NCI-H460 (cell line): Measurements from ENCODE around the gene GSDME. TPM values are rescaled to one million over a fixed set of nuclear protein-coding genes. Genes with fewer than 3 reads are reported as not detected.

Experiments
- DNase-seq: peaks from one replicate; pipeline ENCODE4 v3.0.0-alpha.2; 2016; ENCODE audit warnings: low read depth; ENCODE audit errors: extremely low read depth
- total RNA-seq: library from RNA; depleted of rRNA; stranded (reverse); fragments of >200 nt; shearing (Covaris generic); gene quantifications from 2 replicates; pipeline ENCODE4 v1.2.3, GENCODE V29; 2014

Gene GSDME
- total RNA-seq, 1 experiment from 2014 or later = 6.5 TPM

- DNase-seq = no peak
These were observed 49.2 kb downstream of the GSDME start for GRCh38 chr7:24707988-24708615.

- no peak for DNase-seq
These were observed 50.8 kb downstream of the GSDME start for GRCh38 chr7:24706211-24707170.

DNA sequence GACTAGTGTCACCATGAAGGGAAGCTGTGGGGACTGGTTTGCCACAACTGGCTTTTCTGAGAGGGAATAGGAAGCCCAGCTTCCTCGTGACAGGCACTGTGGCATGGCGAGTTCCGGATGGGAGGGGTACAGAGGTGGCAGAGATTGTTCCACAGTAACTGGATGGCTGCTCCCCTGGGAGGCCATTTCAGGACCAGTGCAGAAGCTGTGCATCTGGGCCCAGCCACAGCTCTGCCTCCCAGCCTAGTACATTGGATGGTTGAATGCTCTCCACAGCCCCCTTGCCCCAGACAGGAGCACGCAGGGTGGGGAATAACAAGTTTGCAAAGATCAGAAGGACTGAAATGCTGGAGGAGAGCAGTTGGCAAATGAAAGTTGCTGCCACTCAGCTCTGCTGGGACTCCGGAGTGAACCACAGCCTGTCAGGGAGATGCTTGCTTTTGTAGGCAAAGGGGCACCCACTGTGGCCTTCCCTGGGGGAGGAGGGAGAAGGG, 51.8 kb downstream of the GSDME start:
- no peak for DNase-seq

- no peak for DNase-seq
These were observed 53.0 kb downstream of the GSDME start for GRCh38 chr7:24704311-24704710.

- DNase-seq = no peak
These were observed 54.0 kb downstream of the GSDME start for GRCh38 chr7:24703296-24703695.

DNA sequence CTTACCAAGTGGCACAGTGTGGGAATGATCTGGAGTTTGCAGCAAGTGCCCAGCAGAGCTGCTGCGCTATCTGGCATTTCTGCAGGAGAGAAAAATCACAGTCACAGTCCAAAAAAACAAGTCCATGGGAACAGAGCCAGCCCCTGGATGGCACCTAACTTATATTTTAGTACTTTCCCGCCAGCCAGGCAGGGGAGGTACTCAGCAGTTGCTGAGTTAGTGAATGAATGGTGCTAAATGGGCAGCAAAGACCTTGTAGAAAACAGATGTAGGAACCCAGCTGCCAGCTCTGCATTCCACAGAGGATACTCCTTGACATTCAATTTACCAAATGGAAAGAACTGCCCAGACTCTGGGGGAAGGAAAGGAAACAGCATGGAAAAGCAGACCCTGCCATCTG, 54.5 kb downstream of the GSDME start:
- no peak for DNase-seq

DNA sequence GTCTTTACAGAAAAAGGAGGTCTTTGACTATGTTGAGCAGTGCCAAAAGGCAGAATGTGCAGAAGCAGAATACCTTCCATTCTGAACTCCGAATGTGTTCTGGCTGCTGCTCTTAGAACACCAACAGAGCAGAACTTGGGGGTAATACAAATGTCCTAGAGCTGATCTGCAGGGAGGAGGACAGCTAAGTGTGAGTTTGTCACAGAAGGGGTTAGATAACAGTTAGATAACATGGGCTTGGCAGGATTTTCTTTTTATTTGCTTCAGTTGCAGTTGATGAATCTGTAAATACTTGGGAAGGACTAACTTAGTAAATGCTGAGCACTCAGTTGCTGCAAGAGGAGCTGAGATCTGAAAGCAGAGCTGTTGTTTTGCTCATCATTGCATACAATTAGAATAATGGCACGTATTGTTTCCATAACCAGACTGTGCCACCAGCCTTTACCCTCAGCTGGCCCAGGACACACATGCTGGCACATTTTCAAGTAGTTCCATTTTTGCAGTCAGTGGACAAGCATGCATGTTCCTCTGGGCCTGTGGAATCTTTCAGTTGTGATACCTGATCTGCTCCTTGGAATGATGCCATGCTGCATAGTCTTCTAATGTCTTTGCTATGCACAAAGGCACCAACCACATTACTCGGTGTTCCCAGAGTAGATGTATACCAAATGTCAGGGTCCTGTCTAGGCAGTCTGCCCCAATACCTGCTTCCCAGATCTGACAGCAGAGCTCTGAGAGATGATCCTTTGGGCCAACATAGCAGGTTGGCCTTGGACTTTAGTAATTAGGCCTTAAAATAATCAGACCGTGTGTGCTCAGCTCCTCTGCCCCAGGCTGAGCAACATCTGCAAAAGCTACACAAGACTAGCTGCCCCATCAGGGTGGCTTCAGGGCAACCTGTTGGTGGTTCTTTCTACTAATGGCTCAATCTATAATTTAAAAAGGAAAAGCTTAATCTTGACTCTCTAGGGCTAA, 55.7 kb downstream of the GSDME start:
- DNase-seq = no peak

- no peak for DNase-seq
These were observed 56.6 kb downstream of the GSDME start for GRCh38 chr7:24700521-24701260.

GRCh38 chr7:24698531-24699266, 58.6 kb downstream of the GSDME start:
- no peak for DNase-seq

DNA sequence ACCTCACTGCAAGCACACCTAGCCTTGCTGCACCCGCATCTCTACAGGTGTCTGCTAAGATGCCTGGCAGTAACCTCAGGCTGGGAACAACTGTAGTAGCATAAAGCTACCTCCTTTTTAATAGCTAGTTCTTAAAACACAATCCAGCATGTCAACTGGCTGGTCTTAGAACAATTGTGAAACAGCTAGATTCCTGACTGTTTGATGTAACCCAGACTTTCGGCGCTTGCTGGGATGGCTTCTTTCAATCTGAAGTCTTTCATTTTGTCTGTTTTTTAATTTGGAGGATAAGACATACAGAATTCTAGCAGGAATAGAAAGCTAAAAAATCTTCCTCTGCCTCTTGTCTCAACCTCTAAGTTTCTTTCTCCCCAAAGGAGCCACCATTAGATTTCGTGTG, 59.8 kb downstream of the GSDME start:
- no peak for DNase-seq

DNA sequence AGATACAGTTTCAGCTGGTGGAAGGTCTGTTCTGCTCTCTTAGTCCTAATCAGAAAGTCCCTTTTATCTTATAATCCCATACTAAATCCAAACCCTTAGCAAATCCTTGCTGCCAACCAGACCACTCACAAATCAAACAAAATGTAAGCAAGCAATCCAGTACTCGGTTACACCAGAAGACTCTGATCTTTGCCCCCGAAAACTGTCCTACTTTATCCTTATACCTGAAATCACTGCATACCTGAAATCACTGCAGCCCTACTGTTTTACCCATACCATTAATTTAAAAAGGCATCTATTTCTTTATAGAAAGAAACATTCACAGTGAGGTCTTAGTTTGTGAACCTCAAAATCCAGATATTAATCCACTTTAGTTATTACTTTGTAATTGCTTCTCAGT, 64.7 kb downstream of the GSDME start:
- DNase-seq = no peak

DNA sequence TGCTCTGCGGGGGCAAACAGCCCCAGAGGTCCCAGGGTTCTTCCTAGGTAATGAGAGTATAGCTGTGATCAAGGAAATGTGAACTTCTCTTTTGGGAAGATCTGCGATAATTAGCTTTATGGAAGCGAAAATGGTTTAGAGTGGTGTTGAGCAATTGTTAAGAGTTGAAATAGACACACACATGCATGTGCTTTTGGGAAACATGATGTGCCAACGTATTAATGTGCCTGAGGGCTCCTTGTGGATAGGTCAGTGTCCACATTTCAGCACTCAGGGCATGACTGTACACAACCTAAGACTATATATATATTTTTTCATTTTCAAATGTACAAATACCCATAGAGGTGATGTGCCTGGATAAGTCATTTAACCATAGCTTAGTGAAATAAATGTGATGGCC, 67.0 kb downstream of the GSDME start:
- no peak for DNase-seq

GRCh38 chr7:24685708-24686107, 71.6 kb downstream of the GSDME start:
- no peak for DNase-seq

DNA sequence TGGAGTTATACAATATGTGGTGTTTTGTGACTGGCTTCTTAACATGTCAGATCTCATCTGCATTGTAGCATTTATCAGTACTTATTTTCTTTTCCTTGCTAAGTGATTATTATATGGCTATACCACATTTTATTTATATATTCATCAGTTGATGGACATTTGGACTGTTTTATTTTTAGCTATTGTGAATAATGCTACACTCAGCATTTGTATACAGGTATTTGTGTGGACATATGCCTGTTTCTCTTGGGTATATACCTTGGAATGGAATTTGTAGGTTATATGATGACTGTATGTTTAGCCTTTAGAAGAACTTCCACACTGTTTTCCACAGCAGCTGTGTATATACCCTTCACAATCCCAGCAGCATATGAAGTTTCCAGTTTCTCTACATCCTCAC, 86.5 kb downstream of the GSDME start:
- no peak for DNase-seq

- DNase-seq = no peak
These were observed 87.2 kb downstream of the GSDME start for GRCh38 chr7:24669971-24670591.

DNA sequence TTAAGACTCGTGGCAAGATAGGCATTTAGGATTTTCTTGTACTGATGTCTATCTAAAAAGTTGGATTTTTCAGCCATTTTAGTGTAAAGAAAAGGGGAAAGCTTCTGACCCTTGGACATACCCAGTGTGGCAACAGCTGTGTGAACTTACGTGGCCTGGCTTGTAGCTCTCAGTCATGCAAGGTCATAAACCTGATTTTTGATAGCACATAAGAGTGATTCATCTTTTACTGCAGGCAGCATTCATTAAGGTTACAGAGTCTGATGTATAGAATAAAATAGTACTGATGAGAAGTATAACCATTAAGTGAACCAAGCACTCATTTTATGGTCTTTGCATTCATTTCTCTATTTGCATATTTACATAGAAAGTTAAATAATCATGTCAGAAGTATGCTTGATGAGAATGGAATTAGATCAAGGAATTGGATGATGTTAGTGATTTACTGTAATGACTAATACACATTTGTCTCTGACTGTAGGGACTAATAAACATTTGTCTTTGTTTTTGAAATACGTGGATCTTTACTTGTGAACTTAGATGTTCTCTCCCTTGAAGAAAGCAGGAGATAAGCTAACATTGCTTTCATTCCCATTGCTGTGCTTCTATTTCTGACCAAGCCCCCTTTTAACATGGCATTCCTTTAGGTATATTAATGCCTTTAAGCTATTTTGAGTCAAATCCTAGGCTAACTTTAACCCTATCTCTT, 88.2 kb downstream of the GSDME start:
- DNase-seq = no peak

DNA sequence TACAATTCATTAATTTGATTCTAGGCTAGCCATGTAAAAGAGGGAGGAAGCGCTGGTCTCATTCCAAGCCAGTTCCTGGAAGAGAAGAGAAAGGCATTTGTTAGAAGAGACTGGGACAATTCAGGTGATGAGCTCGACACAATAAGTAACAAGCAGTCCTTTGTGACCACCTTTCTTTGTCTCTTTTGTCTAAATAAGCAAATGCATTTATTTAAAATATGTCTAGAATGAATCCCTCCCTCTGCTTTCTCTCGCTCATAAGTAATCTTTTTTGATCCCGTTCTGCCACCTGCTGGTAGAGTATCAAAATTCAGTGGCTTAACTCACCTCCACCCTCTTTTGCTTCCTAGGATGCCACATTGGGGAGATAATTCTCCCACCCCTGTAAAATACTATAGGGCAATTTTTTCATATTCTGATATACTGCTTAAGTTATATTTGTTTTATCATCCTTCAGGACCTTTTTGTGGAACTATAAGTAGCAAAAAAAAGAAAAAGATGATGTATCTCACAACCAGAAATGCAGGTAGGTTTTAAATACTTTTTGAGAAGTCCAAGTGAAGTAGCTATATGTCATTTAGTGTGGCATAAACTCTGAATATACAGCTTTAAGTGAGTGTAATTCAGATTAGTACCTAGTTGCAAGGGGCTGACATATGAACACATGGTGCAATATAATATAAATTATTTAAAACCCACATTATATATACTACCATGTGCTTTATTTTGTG, 91.5 kb downstream of the GSDME start:
- peak; percentile 53 for DNase-seq

DNA sequence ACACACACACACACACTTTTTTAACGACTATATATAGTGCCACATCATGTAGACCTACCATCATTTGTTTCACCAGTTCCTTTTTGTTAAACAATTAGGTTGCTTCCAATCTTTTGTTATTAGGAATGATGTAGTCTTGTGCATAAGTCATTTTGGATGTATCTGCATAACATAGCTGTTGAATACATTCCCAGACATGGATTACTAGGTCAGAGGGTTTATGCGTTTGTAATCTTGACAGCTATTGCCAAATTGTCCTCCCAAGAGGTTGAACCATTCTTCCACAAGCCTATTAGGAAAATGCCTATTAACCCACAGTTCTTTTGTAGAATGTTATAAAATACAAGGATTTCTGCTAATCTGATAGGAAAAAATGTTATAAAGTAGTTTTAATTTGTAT, 96.7 kb downstream of the GSDME start:
- no peak for DNase-seq
